Measurements from ENCODE around the gene C6.

Gene C6

DNA sequence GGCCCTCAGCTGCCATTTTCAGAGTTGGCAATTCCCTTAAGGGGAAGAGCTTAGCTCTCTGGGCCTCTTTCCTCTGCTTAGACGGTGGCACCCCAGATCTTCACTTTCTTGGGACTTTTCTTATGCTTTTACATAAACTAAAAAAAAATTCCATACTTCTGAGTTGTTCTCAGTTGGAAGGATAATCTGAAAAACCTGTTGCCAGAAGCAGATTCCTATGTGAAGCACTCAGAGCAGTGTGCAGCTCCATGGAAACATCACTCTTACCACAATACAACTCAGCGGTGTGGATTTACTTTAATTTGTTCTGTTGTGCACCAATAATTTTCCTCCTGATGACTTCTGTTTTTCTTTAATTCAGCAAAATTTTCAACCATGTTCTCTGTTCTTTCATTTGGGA is 98.1 kb downstream of the C6 start:
- no peak for DNase-seq

- no peak for DNase-seq
Measured at GRCh38 chr5:41112486-41113455, 100.6 kb downstream of the C6 start.

DNA sequence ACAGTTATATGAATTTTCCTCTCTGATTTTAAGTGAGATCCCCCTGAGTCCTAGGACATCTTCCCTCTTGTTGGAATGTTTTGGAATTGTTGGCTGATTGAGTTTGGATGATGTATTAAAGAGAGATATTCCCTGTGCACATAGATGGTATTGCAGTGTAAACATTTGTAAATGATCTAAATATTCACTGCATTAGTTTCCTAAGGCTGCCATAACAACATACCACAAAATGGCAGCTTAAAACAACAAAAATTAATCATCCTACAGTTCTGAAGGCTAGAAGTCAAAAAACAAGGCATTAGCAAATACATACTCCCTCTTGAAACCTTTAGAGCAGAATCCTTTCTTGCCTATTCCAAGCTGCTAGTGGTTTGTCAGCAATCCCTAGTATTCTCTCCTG is 104.1 kb downstream of the C6 start:
- no peak for DNase-seq

- no peak for DNase-seq
Measured at GRCh38 chr5:41102341-41102740, 111.0 kb downstream of the C6 start.

DNA sequence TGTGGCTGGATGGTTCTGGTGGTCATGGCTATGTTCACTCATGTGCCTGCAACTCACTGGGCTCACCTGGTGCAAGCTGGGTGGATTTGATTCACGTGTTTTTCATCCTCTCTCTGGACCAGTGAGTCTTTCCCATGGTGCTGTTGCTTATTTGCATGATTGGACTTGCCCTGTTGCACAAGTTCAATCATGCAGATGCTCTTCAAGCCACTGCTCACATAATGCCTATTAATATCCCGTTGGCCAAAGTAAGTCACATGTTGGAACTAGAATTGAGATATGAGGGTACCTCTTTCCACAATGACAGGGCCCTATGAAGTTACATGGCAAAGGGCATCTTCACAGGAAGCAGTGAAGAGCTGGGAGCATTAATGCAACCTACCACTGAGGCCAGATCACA is 115.7 kb downstream of the C6 start:
- no peak for DNase-seq

DNA sequence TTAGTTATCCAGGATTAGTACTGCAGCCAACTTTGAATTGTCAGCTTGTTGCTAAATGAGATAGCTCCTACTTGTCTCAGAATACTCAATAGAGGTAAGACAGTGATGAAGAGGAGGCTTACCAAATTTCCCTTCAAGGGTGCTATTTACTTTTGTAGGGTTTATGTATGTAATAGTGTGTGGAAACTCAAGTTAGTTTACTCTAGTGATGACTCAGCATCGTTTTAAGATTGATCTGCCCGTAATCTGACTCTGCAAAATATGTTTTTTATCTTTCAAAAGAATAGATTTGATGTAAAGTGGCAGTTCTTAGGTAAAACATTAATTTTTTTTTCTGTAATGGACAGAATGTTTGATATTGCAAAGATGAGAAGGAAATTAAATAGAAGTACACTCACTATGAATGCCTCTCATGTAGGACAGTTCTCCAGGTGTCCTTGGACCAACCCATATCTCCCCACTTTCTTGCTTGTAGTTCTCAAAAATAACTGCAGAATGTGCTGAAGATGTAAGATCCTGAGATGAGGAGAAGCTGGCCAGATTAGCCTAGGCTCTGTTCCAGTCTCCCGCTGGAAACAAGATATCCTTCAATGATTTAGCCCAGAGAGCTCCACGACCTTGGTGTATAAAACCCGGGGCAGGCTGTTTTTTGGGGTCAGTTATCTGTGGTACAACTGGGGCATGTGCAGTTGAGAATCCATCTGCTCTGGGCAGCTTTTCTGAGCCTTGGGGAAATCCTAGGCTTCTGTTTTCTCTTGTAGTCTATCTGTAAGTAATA is 117.8 kb downstream of the C6 start:
- no peak for DNase-seq

- DNase-seq: no peak
Measured at GRCh38 chr5:41094871-41095270, 118.5 kb downstream of the C6 start.

- DNase-seq: no peak
Measured at GRCh38 chr5:41093803-41094202, 119.5 kb downstream of the C6 start.

Measured in NCI-H1092 treated with DMSO at 0.1 percent for 48 hours (cell line).